Activated CD8-positive, alpha-beta memory T cell treated with anti-CD3 and anti-CD28 coated beads, Interleukin-2, amount 50 U/mL, for 24 hours (primary cell): ENCODE data around the gene KIF3A.

Experiments used
- DNase-seq: peaks from one replicate; pipeline ENCODE4 v3.0.0-alpha.2; 2020; ENCODE audit errors: extremely low read depth

KIF3A gene

GRCh38 chr5:132753135-132753987 is 16.0 kb upstream of the KIF3A start:
- no peak for DNase-seq

GRCh38 chr5:132752581-132753125 is 15.3 kb upstream of the KIF3A start:
- no peak for DNase-seq

GRCh38 chr5:132751971-132752580 is 14.7 kb upstream of the KIF3A start:
- no peak for DNase-seq

DNA sequence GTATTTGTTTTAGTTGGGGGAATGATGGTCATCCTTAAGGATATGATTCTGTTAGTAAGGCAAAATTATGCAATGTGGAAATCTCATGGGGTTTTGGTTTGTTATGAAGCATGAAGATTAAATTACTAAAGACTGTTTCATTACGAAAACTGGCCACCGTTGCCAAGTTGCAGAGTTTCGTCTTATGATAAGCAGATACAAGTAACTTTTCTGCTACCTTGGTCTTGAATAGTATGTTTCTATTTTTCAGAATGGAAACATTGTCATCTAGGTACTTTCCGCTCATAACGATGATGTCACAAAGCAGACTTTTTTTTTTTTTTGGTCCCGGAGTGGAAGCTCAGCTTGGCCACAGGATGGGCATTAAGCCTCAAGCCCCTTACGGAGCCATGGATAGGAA is 14.1 kb upstream of the KIF3A start:
- DNase-seq, result no peak

- DNase-seq, result no peak
These were observed 13.3 kb upstream of the KIF3A start for GRCh38 chr5:132750471-132751230.

DNA sequence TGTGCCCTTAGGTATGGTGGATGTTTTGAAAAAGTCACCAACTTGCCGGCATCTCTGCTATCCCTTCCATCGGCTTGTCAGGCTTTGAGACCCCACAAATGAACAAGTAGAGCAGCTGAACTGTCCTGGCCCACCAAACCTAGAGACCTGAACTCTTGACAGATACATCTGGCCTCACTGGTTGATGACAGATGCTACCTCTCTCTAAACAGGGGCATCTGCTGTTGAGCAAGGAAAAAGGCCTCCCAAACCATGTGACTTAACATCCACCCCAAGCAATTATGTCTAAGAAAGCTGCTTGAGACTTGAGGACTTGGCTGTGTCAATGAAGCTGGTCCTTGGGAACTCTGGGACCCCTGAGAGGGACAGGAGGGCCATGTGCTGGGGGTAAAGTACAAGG is 12.2 kb upstream of the KIF3A start:
- no peak for DNase-seq

GRCh38 chr5:132748522-132749000 is 11.2 kb upstream of the KIF3A start:
- no peak for DNase-seq

DNA sequence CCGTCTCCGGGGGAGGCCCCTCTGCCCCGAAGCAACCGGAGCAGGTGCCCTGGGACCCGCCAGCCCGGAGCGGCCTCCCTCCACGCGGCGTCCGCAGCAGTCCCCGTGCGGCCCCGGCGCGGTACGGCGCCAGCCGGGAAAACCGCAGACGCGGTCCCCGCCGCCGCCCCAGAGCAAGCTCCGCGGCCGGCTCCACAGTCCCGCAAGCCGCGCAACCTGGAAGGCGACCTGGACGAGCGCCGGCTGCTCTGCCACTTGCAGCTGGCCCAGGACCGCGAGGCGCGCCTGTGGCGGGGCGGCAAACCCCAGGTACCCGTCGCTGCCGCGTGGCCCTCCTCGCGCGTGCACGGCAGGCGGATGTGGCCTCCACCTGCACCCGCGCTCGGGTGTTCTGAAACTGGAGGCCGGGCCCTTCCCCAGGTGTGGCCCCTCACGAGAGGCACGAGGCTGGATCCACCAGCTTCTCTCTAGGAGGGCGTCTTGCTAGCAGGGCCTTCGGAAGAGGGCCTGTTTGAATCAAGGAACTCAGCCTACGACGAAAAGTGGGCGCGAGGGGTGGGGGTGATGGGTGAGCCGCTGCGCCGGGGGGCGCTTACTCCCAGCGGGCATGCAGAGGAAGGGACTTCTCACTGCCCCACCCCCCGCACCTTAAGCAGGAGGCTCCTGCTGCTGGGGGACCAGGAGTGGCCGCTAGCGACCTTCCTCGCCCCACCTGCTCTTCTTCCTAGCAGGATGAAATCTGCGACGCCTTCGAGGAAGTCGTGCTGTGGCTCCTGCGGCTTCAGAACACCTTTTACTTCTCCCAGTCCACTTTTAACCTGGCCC is 10.5 kb upstream of the KIF3A start:
- no peak for DNase-seq

DNA sequence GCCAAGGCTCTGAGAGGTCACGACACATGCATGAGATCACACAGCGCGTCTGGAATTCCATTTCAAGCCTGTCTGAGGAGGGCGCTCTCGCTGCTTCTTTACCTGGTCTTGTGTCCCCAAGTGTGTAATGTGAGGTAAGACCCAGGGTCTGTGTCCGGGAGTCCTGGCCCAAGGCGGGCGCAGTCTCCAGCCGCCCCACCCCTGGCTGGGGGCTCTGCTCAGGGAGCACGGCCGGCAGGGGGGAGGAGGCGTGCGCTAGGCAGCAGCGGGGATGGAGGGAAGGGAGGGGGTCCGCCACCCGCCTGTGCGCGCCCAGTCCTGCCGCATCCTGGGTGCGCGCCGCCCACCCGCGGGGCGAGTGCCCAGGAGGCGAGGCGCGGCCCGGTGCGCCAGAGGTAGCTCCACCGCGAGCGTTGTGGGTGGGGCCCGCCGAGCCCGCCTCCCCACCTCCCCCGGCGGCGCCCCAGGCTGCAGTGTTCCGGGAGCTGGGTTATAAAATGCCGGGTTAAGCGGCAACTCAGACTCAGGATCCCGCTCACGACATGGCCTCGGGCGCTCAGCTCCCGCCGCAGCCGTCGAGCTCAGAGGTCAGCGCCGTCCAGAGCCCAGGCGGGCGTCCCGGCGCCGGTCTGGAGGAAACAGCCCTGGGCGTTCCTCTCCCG is 9.7 kb upstream of the KIF3A start, which contains the start of gene CCNI2:
TSS of gene CCNI2 (plus strand) at position 473 of the 662 bp plus-strand sequence. CDS start at position 543, 70 bp downstream.
- no peak for DNase-seq

DNA sequence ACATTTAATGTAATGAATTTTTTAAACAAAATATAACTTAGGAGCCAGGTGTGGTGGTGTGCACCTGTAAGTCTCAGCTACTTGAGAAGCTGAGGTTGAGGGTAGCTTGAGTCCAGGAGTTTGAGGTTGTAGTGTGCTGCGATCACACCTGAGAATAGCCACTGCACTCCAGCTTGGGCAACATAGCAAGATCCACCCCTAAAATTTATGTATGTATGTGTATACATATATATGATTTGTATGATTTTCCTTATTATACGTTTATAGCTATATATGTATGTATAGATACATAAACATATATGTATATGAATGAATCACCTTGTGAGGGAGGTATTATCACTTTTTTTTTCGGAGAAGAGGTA is 9.2 kb upstream of the KIF3A start:
- no peak for DNase-seq

DNA sequence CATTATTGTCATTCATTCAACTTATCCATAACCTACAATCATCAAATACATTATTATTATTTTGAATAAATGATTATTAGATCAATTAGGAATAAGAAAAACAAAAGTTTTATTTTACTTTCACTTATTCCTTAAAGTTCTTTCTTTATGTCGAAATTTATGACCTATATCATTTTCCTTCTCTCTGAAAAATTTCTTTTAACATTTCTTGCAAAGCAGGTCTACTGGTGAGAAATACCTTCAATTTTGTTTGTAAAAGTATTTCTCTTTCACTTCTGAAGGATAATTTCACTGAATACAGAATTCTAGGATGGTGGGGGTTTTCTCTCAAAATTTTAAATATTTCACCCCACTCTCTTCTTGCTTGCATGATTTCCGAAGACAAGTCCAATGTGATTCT is 7.3 kb upstream of the KIF3A start:
- no peak for DNase-seq

DNA sequence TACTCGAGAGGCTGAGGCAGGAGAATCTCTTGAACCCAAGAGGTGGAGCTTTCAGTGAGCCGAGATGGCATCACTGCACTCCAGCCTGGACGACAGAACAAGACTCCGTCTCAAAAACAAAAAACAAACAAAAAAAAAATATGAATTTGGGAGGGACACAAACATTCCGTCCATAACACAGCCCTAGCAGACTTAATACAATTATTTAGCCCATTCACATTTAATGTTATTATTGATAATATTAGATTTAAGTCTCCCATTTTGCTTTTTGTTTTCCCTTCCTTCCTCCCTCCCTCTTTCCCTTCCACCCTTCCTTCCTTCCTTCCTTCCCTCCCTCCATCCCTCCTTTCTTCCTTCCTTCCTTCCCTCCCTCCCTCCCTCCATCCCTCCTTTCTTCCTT is 5.3 kb upstream of the KIF3A start:
- DNase-seq, result no peak

DNA sequence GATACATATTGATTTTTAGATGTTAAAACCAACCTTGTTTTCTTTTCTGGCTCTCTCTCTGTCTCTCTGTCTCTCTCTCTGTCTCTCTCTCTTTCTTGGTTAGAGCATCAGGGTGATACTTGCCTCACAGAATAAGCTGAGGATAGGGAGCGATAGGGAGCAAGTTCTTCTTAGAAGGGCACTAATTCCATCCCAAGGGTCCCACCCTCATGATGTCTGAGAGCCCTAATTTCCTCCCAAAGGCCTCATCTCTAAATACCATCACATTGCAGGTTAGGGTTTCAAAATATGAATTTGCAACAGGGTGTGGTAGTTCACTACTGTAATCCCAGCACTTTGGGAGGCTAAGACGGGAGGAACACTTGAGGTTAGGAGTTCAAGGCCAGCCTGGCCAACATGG is 4.8 kb upstream of the KIF3A start:
- DNase-seq, result no peak

DNA sequence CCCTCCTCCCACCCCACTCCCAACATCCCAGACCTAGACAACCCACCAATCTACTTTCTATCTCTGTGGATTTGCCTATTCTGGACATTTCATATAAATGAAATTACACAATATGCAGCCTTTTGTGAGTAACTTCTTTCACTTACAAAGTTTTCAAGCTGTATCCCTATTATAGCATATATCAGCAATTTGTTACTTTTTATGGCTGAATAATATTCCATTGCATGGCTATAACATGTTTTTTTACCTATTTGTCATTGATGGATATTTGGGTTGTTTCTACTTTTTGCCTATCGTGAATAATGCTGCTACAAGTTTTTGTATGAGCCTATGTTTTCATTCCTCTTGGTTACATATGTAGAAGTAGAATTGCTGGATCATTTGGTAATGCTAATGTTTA is 1.9 kb upstream of the KIF3A start:
- DNase-seq, result no peak

GRCh38 chr5:132737982-132738681 is 786 bp upstream of the KIF3A start:
- no peak for DNase-seq

DNA sequence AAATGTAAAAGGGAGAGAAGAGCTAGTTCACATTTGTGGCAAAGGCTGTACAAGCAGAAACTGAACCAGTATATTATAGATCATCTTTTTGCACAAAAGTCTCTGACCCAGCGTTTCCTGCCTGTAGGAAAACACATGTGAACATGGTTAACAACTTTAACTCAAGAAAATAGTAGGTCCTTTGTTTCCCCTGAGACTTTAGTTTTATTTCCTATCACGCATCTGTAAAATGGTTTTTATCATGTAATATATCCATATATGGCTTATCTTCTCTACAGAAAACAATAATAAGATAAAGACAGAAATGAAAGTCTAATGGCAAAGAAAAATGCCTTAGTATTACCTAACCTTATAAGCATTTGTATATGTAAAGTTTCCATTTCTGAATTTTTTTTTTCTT is 2.7 kb downstream of the KIF3A start:
- DNase-seq, result no peak

DNA sequence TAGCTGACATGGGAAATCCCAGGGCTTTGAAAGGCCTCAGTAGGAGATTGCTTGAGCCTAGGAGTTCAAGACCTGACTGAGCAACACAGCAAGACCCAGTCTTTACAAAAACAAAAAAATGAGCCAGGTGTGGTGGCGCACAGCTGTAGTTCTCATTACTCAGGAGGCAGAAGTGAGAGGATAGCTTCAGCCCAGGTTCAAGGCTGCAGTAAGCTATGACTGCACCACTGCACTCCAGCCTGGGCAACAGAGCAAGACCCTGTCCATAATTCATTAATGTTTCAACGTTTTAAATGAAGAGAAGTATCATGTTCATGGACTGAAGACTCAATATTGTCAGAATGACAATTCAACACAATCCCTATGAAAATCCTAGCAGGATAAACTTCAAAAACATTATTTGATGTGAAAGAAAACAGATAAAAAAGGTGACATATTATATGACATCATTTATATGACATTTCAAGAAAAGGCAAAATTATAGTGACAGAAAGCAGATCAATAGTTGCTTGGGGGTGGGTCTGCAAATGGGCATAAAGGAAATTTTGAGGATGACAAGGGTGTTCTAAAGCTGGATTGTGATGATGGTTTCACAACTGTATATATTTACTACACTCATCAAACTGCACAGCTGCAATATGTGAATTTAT is 3.7 kb downstream of the KIF3A start:
- DNase-seq, result no peak

- no peak for DNase-seq
These were observed 7.5 kb downstream of the KIF3A start for GRCh38 chr5:132729896-132730295.

GRCh38 chr5:132725745-132726144 is 11.6 kb downstream of the KIF3A start:
- DNase-seq, result no peak
